Mononuclear cell (primary cell): ENCODE data around the gene CARD6. TPM values are rescaled to one million over a fixed set of nuclear protein-coding genes. Genes with fewer than 3 reads are reported as not detected.
"Not testable (repeated sequence)": the region's sequence is repeated elsewhere in the genome, so short reads cannot be mapped to it uniquely, and the experiment has no call there.

ENCODE experiments used
- H3K27me3 ChIP-seq: 2 replicates; pipeline ENCODE4 v1.6.0; 2011; ENCODE audit warnings: low read length, control low read depth; ENCODE audit not compliant: insufficient read depth
- H3K4me1 ChIP-seq: 2 replicates; pipeline ENCODE4 v1.5.1; 2011; ENCODE audit warnings: mild to moderate bottlenecking, low read length, control low read depth; ENCODE audit not compliant: insufficient read depth
- H3K4me3 ChIP-seq: 2 replicates; pipeline ENCODE4 v1.5.1; 2011; ENCODE audit warnings: mild to moderate bottlenecking, low read length, moderate library complexity
- H3K9me3 ChIP-seq: 2 replicates; pipeline ENCODE4 v1.5.1; 2011; ENCODE audit warnings: low read depth, mild to moderate bottlenecking, control low read depth, low read length
- total RNA-seq: library from RNA; depleted of rRNA; stranded (reverse); fragments of >200 nt; gene quantifications from one replicate; pipeline ENCODE4 v1.2.3, GENCODE V29; 2012

The CARD6 gene
- total RNA-seq, 1 donor = 5.4 TPM

GRCh38 chr5:40813698-40814281 lies 27.4 kb upstream of the CARD6 start:
- Histone ChIP-seq H3K9me3 (no peaks in the 10 kb centered on the region), H3K27me3 (no peaks in the 10 kb centered on the region), H3K4me1 (no peaks in the 10 kb centered on the region), H3K4me3 (no peak overlapping the region)

- Histone ChIP-seq H3K27me3 (no peaks in the 10 kb centered on the region), H3K4me1 (no peaks in the 10 kb centered on the region), H3K9me3 (no peaks in the 10 kb centered on the region), H3K4me3 (no peak overlapping the region)
These were observed 17.7 kb upstream of the CARD6 start for GRCh38 chr5:40823459-40823858.

GRCh38 chr5:40825461-40826043 lies 15.6 kb upstream of the CARD6 start:
- not testable (repeated sequence) for H3K27me3 ChIP-seq, H3K4me1 ChIP-seq, H3K9me3 ChIP-seq, H3K4me3 ChIP-seq

GRCh38 chr5:40826489-40827187 lies 14.5 kb upstream of the CARD6 start:
- no peak overlapping the region for H3K4me3 ChIP-seq
- no peaks in the 10 kb centered on the region for H3K9me3 ChIP-seq
- H3K4me1 ChIP-seq = no peaks in the 10 kb centered on the region
- H3K27me3 ChIP-seq = no peaks in the 10 kb centered on the region

GRCh38 chr5:40827188-40827977 lies 13.8 kb upstream of the CARD6 start:
- no peaks in the 10 kb centered on the region for H3K4me1 ChIP-seq
- H3K9me3 ChIP-seq = no peaks in the 10 kb centered on the region
- H3K4me3 ChIP-seq = no peak overlapping the region
- no peaks in the 10 kb centered on the region for H3K27me3 ChIP-seq

GRCh38 chr5:40828021-40828631 lies 13.0 kb upstream of the CARD6 start:
- Histone ChIP-seq H3K27me3 (no peaks in the 10 kb centered on the region), H3K4me1 (peaks cover 2% of the 10 kb centered on the region), H3K9me3 (no peaks in the 10 kb centered on the region), H3K4me3 (no peak overlapping the region)

GRCh38 chr5:40828690-40829661 lies 12.2 kb upstream of the CARD6 start:
- H3K4me1 ChIP-seq = peaks cover 11% of the 10 kb centered on the region
- H3K27me3 ChIP-seq = no peaks in the 10 kb centered on the region
- H3K9me3 ChIP-seq = no peaks in the 10 kb centered on the region
- H3K4me3 ChIP-seq = no peak overlapping the region

- Histone ChIP-seq H3K27me3 (no peaks in the 10 kb centered on the region), H3K4me1 (peaks cover 13% of the 10 kb centered on the region), H3K4me3 (no peak overlapping the region), H3K9me3 (no peaks in the 10 kb centered on the region)
These were observed 11.2 kb upstream of the CARD6 start for GRCh38 chr5:40829748-40830533.

- H3K27me3 ChIP-seq = no peaks in the 10 kb centered on the region
- no peak overlapping the region for H3K4me3 ChIP-seq
- H3K4me1 ChIP-seq = peaks cover 21% of the 10 kb centered on the region
- no peaks in the 10 kb centered on the region for H3K9me3 ChIP-seq
These were observed 9.6 kb upstream of the CARD6 start for GRCh38 chr5:40831346-40832210.

- Histone ChIP-seq H3K27me3 (no peaks in the 10 kb centered on the region), H3K9me3 (no peaks in the 10 kb centered on the region), H3K4me3 (no peak overlapping the region)
These were observed 8.8 kb upstream of the CARD6 start for GRCh38 chr5:40832345-40832744.

GRCh38 chr5:40833712-40834229 lies 7.4 kb upstream of the CARD6 start:
- no peaks in the 10 kb centered on the region for H3K27me3 ChIP-seq
- peak overlapping the region; percentile 60 for H3K4me3 ChIP-seq
- H3K4me1 ChIP-seq = peaks cover 23% of the 10 kb centered on the region
- H3K9me3 ChIP-seq = no peaks in the 10 kb centered on the region

More at GRCh38 chr5:40832345-40832744, 8.8 kb upstream of the CARD6 start:
- peaks cover 21% of the 10 kb centered on the region for H3K4me1 ChIP-seq

GRCh38 chr5:40834391-40834848 lies 6.7 kb upstream of the CARD6 start:
- Histone ChIP-seq H3K4me1 (peaks cover 25% of the 10 kb centered on the region), H3K9me3 (no peaks in the 10 kb centered on the region), H3K4me3 (peak overlapping the region; percentile 60), H3K27me3 (no peaks in the 10 kb centered on the region)
